ENCODE data around the gene DNAL1.

The DNAL1 gene

DNA sequence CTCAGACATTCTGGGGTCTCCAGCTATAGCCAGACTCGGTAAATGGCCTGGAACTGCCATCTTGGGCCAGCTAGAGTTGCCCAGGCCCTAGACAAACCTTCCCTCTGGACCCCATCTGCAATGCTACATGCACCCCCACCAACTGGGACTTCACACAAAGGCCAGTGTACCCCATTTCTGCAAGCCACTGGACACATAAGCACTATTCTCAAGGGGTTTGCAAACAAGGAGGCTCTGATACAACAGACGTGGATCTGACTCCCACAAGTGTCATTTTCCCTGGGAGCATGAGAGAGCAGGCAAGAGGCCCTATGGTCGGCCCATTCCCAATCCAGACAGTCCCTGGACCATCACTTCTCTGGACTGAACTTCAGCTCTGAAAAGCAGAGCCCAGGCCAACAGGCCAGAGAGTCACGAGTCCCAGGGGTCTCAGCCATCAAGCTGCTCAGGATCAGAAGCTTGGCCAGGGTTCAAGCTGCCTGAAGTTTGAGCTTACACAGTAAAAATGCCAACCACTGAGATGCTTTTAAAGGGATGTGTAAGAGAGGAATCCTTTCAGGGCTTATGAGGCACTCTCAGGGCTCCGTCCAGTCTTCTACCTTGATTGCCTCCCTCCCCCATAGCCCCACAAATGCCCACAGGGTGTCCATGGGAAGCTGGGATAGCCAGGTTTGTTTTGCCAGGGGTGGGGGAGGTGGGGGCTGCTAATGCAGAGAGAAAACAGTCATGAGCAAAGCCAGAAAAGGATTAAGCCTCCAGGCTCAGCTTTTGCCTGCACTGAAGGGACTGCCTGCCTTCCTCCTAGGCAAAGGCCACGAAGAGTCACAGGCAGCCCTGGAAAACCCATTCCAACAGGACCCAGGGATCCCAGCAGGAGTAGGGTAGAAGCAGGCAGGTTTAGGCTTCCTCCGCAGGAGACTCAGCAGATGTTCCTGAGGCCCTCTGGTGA, 101.1 kb downstream of the DNAL1 start:
- DNase-seq (ENCODE audit: insufficient read length, low spot score) (no peak), FAIRE-seq (no peak)
- no peak for TF ChIP-seq POLR2A (IDR thresholded peaks at IDR 0.05; ENCODE audit: low read depth, low read length)

DNA sequence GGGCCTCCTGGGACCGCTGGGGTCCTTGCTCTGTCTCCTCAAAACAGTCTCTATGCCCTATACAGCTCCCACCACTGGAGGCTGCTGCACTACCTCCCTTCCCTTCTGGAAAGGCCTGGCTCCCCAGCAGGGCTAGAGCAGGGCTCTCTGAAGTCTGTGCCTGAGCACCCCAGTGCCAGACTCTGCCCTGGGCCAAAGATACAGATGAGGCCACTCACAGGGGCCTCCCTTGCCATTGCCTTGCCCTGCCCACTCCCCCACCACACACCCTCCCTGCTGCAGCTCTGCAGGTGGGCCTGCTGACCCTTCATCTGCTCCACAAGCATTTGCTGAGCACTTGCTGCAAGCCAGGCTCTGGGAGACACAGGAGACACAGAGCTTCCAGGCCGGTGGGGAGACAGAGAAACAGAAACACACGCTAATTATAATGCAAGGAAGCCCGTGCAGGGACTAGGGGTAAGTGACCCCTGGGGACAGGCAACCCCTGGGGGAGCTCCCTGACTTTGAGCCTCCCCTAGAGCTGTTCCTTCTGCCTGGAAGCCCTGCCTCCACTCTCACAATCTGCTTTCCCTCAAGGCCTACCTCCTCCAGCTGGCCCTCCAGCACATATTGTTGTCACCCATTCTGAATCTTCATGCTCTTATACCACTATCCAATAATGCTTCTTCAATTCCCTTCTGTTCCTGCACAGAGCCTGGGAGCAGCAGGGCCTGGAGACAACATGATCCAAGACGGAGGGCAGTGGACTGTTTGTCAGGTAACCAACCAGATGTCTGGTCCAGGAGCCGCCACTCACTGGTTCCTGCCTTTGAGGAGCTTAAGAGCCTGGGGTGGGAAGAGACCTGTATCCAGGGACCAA, 102.0 kb downstream of the DNAL1 start:
- no peak for TF ChIP-seq POLR2A (IDR thresholded peaks at IDR 0.05; ENCODE audit: low read depth, low read length)
- FAIRE-seq: no peak
- no peak for DNase-seq (ENCODE audit: insufficient read length, low spot score)

DNA sequence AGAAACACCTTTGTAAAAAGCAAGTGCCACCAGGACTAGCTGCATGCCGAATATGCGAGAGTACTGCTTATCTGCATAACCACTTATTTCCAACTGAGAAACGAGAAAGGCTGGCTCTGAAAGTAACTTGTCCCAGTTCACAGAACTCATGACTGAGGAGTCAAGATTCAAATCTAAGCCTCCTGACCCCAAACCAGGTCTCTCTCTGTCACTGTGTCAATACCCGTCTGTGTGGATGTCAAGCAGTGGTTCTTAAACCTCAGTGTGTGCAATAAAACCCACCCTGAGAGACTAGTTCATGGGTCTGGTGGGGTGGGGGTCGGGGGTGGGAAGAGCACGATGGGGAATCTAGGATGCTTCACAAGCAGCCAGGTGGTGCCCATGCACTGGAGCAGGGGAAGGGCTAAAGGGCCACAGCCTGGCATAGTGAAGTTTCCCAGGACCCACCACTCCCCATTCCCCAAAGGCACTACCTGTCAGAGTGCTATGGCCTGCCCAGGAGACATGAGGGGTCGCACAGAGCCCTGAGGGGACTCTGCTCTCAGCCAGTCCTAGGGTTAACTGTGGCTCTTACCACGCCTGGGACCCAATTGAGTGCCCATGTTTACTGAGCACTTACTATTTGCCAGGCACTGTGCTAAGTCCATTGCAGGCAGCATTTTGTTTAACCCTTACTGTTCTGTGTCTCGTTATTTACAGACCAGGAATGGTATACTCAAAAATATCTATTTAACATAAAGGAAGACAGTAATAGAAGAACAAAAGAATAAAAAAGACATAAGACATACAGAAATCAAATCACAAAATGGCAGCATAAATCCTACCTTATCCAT, 102.8 kb downstream of the DNAL1 start:
- FAIRE-seq (no peak), DNase-seq (ENCODE audit: insufficient read length, low spot score) (no peak)
- no peak for TF ChIP-seq POLR2A (IDR thresholded peaks at IDR 0.05; ENCODE audit: low read depth, low read length)

DNA sequence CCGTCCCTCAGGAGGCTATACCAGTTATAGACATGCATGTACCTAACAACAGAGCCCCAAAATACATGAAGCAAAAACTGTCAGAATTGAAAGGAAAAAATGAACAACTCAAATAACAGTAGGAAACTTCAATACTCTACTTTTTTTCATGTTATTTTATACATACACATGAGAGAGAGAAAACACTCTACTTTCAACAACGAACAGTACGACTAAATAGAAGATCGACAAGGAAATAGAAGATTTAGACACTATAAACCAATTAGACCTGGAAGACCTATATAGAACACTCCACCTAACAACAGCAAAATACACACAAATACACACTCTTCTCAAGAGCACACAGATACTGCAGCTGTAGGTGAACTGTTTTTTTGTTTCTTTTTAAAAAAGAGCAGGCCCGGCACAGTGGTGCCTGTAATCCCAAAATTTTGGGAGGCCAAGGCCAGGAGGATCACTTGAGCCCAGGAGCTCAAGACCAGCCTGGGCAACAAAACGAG, 104.1 kb downstream of the DNAL1 start:
- no peak for TF ChIP-seq POLR2A (IDR thresholded peaks at IDR 0.05; ENCODE audit: low read depth, low read length)
- FAIRE-seq (no peak), DNase-seq (ENCODE audit: insufficient read length, low spot score) (no peak)

DNA sequence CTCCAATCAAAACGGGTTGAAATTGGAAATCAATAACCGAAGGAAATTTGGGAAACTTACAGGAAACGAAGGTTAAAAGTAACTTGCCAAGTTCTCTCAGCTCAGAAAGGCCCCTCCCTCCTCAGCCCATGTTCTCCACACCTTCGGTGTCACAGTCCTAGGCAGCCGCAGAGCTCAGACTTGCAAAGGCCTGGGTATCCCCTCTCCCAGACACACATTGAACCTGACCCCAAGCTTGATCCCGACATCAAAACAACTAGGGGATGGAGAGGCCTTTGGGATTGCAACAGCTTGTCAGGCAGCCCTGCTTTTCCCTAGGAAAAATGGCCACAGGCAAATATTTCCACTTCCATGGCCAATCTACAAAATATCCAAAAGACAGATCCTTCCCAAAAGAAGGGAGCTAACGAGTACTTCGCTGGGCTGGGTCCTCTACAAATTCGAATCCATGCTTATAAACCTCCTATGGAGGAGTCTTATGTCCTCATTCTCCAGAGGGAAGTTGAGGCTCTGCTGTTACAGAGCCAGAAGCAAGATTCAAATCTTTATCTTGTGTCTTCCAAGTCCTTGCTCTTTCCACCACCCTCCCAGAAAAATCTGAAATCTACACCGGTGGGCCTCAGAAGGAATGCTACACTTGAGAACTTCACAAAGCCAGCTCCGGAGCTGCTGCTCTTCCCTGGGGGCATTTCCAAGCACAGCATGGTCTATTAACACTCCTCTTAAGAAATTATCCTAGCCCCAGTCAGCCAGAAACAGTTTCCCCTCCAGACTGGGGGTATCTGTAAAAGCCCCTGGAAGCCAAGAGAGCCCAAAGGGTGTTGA, 105.1 kb downstream of the DNAL1 start:
- TF ChIP-seq POLR2A (IDR thresholded peaks at IDR 0.05; ENCODE audit: low read depth, low read length): no peak
- FAIRE-seq (no peak), DNase-seq (ENCODE audit: insufficient read length, low spot score) (no peak)

DNA sequence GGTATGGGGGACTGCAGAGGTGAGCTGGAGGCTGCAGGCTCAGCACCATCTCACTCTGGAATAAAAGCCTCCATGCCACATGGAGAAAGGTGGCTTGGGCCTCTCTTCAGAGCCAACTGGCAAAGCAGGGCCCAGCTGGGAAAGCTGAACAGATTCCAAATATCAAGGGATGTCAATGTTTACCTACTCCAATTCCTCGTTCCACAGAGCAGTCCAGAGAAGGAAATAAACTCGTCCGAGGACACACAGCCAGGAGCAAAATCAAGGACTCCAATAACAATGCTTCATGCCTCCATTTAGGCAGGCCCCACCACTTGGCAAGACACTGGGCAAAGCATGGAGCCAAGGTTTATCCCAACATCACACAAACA, 105.7 kb downstream of the DNAL1 start:
- DNase-seq (ENCODE audit: insufficient read length, low spot score) (no peak), FAIRE-seq (no peak)
- no peak for TF ChIP-seq POLR2A (IDR thresholded peaks at IDR 0.05; ENCODE audit: low read depth, low read length)

DNA sequence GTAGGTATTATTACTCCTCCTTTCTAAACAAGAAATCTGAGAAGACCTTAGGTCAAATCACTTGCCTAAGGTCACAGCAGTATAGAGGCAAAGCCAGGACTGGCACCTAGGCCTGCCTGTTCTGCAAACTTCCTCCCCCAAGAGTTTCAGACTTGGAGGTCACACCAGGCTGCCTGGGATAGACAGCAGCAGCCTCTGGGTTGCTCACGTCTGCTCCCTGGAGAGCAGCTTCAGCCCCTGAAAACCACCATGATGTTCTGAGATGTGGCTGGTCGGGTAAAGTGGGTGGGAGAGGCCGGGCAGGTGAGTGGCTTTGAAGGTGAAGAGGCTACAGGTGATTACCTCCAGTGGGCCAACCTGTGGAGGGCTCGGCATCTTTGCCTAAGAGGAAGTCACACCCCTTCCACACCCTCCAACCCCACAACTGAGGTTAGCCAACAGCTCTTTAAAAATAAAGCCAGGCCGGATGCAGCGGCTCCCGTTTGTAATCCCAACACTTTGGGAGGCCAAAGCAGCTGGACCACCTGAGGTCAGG, 106.4 kb downstream of the DNAL1 start:
- DNase-seq (ENCODE audit: insufficient read length, low spot score) (no peak), FAIRE-seq (no peak)
- no peak for TF ChIP-seq POLR2A (IDR thresholded peaks at IDR 0.05; ENCODE audit: low read depth, low read length)

DNA sequence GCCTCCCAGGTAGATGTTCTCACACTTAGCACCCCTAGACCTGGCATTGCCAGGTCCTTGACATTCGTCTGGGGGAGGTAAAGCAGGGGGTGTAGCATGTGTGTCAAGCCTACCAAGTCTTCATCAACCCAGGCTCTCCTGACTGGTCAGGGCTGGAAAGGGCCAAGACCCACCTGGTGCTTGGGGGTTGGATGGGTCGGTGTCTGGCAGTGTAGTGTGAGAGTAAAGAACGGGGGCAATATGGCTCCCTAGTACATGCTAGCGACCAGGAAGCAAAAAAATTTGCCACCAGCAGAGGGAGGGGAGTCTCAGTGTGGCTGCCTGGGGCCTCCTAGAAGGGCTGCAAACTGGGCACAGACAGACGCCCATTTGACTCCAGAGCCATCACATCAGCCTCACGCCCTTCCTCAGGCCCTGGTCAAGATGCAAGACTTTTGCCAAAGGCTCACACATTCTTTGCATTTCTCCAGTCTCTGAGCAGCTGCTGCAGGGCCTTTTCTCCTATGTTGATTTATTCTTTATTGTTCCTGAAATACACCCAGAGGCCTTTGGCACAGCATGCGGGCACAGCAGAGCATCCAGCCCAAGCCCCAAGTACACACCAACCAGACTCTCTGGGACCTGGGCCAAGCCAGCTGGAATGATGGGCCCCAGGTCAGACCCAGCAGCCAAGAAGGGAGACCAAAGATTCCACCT, 107.7 kb downstream of the DNAL1 start:
- TF ChIP-seq POLR2A (IDR thresholded peaks at IDR 0.05; ENCODE audit: low read depth, low read length): no peak
- FAIRE-seq: no peak

More for the DNA sequence above, 107.7 kb downstream of the DNAL1 start:
- DNase-seq (ENCODE audit: insufficient read length, low spot score): peak; percentile 76

Data from H54 (cell line).